Measurements from ENCODE around the gene ZDHHC13.

ZDHHC13 gene

GRCh38 chr11:19173004-19173689 is 56.2 kb downstream of the ZDHHC13 start:
- no peak for DNase-seq (ENCODE audit: low read depth)

- no peak for DNase-seq (ENCODE audit: low read depth)
Observed at GRCh38 chr11:19173964-19174638, 57.1 kb downstream of the ZDHHC13 start.

DNA sequence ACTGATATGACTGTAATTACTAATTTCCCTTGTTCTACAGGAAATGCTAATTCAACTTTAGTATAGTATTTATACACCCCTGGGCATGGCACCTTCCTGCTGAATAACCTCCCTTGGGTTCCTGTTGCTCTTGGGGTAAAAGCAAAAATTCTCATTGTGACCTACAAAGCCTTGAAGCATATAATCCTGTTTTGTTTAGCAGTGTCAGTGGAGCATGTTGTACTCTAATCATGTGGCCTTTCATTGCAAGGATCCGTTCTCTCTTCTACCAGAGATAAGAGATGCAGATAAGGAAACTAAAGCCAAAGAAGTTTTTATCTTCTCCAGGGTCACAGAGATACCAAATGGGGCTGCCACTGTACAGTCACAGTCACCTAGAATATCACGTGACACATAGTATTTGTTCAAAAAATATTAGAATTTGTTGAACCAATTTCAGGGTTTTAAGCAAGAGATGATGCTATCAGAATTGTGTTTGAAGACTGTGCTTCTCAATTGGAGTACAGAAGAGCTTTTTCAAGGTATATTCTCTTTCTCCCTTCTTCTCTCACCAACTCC is 59.7 kb downstream of the ZDHHC13 start:
- DNase-seq (ENCODE audit: low read depth) = no peak

DNA sequence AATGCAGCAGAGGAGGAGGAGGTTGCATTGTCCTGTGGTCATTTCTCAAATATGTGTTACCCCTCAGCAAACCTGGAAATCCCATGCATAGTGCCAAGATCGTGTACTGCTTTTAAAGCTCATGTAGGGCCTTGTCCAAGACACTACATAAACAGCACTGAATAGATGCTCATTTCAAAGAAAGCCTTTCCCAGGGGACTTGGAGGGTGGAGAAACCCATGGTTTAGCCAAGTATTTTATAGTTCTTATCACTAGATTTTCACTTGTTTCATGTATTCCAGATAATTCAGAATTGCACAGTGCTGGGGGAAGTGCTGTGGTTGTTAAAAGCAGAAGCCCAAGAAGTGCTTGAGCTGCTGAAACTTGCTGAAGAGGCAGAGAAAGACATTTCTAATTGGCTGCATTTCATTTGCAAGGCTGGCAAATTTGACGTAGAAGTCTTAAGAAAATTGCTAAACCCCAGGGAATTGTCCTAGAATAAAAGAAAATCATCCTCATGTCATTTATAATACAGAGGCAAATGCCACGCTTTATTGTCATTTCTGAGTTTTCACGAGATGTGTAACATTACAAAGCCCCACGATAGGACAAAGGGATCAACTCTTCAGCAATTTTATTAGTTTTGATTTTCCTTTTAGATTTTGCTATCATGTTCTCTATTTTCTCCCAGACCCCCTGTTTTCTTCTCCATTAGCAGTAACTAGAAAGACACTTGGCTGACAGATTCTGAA is 64.7 kb downstream of the ZDHHC13 start:
- no peak for DNase-seq (ENCODE audit: low read depth)

DNA sequence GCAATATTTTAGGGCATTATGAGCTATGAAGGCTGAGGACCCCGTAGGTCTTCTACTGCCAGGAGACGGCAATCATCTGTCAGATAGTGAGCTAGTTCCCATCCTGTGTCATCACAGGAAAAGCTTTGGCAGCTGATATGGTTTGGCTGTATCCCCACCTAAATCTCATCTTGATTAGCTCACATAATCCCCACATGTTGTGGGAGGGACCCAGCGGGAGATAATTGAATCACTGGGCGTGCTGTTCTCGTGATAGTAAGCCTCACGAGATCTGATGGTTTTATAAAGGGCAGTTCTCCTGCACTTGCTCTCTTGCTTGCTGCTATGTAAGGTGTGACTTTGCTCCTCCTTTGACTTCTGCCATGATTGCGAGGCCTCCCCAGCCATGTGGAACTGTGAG is 66.7 kb downstream of the ZDHHC13 start:
- no peak for DNase-seq (ENCODE audit: low read depth)

DNA sequence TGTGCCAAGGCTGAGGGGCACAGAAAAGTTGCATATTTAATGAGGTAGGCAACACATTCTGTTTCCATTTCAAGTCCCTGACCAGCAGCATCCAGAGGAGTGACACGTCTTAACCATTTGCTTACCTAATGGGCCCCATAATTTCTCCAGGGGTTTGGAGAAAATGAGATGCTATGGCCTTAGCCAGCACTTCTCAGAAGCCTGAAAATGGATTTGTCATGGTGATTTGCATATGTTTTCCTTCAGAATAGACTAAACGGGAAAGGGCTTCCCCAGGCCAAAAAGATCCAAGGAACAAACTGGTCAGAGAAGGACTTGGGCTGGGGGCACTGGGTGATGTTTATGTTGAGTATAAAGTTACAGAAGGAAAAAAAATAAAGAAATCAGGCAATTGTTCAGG is 68.1 kb downstream of the ZDHHC13 start:
- DNase-seq (ENCODE audit: low read depth) = no peak

- DNase-seq (ENCODE audit: low read depth) = no peak
Observed at GRCh38 chr11:19185516-19186052, 68.6 kb downstream of the ZDHHC13 start.

DNA sequence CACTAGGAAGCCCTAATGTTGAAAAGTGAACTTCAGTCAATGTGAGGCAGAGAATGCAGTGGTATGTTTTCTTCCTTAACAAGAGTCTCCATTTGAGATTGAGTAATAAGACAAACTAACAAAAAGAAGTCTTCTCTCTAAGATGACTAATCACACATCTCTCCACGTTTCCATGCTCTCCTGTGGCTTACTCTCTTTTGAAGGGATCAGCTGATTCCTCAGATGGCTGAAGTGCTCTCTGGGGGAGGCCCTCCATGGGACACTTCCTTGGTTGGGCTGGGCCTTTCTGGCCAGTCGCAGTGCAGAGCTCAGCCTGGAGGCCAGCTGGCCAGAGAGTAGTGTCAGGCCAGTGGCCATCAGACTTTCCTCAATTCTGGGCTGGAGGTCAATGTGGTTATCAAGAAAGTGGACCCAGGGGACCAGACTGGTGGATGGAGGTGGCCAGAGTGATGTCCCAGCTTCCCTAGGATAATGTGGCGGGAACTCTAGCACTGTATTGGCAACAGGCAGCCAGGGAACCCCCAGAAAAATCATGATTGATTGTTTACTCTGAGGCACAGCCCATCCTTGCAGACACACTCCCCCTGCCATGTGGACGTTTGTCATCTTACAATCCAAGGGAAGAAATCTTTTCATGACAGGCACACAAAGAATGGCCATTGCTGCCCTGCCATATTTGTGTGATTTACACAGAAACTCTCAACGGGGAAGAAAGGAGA is 70.3 kb downstream of the ZDHHC13 start:
- no peak for DNase-seq (ENCODE audit: low read depth)

- no peak for DNase-seq (ENCODE audit: low read depth)
Observed at GRCh38 chr11:19187833-19188258, 70.9 kb downstream of the ZDHHC13 start.

DNA sequence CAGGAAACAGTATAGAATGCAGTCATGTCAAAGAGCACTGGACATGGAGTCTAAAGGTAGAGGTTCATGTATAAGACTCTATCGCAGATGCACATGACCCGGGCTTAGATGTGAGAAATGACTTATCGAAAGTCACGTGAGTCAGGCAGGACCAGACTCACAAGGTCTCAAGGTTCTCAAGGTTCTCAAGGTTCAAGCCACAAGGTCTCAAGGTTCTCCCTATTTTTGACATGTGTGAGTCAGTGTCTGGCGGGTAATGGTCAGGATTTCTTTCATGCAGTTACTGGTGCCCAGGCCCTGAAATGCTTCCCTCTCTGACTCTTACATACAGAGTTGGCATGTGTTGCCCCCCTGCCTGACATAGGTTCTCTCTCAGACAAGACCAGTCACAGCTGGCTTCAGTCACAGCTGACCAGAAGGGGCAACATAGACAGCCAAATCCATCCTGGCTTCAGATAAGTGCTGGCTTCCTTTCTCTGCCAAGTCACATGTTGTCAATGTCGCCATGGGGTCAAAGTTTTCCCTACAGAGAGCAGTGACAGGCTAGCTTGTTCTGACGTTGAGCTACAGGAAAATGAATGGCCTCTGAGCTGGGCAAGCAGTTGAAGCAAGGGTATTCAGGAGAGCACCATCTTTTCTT is 74.7 kb downstream of the ZDHHC13 start:
- DNase-seq (ENCODE audit: low read depth) = no peak

GRCh38 chr11:19193916-19194315 is 76.9 kb downstream of the ZDHHC13 start:
- DNase-seq (ENCODE audit: low read depth) = no peak

DNA sequence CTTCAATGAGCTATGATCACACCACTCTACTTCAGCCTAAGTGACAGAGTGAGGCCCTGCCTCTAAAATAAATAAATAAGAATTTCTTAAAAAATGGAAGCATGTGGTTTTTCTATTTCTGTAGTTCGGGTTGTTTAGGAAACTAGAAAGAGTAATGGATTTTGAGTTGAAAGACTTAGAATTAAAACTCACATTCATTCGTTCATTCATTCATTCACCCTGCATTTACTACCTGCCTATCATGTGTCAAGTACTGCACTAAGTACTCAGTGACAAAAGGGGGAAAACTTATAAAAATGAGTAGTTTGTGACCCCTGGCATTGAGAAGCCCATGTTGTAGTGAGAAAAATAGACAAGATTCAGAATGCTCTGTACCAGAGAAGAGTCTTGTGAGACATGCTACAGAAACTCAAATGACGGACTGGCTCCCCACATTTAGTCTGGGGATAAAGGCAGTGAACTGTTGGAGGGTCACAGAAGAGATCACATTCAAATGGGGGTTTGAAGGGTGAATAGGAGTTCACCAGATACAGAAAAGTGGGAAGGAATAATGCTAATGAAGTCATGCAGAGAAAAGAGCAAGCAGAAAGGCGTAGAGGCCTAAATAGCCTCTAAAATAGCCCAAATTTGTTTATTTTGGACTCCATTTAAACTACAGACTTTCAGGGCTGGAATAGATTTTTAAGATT is 77.8 kb downstream of the ZDHHC13 start:
- DNase-seq (ENCODE audit: low read depth) = no peak

DNA sequence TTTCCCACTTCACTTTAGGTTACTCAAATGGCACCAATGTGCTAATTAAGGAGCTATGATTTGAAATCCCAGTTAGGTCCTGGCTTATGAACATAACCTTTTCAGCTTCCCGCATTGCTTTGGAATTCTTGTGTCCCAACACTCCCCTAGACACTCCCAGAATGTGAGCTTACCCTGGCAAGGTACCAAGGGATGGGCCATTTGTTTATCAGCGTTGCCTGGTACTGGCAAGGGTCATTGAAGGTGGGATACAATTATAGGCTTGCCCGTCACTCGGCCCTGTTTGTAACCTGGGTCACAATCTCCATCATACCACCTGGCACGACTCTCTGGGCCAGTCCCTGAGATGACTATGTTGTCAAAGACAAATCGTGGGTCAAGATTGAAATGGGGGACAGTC is 79.5 kb downstream of the ZDHHC13 start:
- DNase-seq (ENCODE audit: low read depth) = no peak

DNA sequence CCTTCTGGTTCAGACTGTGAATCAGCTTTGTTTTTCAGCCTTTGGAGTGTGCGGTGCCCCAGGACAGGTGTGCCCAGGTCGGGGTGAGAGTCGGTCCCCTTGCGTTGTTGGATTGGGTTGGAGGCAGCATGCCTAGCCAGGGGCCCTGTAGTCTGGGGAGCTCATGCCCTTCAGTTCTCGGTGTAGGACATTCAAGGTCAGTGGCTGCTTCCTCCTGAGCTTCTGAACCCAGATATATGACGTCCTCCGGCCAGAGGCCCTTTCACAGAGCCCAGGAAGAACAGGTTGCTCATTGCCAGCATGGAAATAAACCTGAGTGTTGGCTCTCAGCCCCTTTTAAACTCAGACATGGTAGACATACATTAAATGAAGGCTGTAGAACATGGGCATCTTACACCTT is 82.1 kb downstream of the ZDHHC13 start:
- DNase-seq (ENCODE audit: low read depth) = no peak

GRCh38 chr11:19199771-19200170 is 82.8 kb downstream of the ZDHHC13 start:
- DNase-seq (ENCODE audit: low read depth) = no peak

- DNase-seq (ENCODE audit: low read depth) = no peak
Observed at GRCh38 chr11:19200410-19201201, 83.6 kb downstream of the ZDHHC13 start.

DNA sequence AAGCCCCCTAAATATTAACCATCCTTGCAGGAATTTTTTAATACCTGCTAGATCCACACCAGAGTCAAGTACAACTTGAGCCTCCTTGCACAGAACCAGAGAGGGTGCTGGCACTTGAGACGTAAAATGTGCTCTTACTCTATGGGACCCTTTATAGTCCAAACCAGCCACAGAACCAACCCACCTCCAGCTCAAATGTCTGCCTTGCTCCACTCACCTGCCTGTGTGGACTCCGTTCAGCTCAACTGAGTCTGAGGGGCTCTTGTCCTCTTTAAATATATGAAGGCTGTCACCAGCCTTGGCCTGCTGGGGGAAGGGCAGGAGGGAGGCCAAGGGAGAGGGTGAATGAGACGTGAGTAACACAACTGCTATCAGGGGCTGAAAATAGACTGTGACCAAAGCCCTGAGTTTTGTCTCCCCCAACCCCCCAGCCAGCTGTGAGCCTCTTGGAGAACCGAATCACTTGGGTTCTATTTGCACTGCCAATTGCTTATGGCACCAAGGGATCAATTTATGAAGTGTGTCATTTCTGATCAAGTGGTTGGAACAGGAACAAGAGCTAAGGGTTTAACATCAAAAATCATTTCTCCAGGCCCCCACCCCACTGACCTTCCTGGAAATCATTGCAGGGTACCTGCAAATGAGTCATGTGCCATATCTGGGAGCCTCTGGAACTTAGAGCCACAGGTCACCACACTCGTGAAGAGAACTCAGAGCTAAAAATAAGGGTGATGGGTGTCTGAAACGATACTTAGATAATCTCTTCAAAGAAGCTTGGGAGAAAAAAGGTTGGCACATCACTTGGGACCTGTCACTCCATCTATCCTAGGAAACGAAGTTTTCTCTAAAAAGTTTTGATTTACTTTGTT is 85.0 kb downstream of the ZDHHC13 start, which contains the start of gene CSRP3:
CSRP3 (minus strand) TSS at position 247 of the 869 bp plus-strand sequence. CDS start 9,535 bp downstream, outside the sequence.
- no peak for DNase-seq (ENCODE audit: low read depth)

DNA sequence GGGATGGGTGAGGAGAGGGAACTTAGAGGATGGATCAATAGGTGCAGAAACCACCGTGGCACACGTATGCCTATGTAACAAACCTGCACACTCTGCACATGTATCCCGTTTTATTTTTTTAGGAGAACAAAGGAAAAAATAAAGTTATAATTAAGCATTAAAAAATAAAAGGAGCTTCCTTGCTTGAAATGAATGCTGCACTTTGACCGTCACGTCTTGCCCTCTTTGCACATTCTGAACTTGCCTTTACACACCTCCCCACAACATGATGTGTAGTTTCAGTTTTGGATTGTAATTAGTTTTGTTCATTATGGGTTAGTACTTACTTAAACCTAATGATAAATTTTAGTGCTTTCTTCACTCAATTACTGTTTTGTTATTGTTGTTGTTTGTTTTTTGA is 87.9 kb downstream of the ZDHHC13 start:
- DNase-seq (ENCODE audit: low read depth) = no peak

- no peak for DNase-seq (ENCODE audit: low read depth)
Observed at GRCh38 chr11:19208181-19208580, 91.2 kb downstream of the ZDHHC13 start.

Data from activated T-cell treated with anti-CD3 and anti-CD28 coated beads for 24 hours (primary cell).